ENCODE measurements around the gene LARP1.

Gene LARP1

GRCh38 chr5:154857530-154858296 is 102.5 kb downstream of the LARP1 start:
- DNase-seq (ENCODE audit: low read depth in 3 of 3), result peak; percentile 68 to 83 (median 74)

DNA sequence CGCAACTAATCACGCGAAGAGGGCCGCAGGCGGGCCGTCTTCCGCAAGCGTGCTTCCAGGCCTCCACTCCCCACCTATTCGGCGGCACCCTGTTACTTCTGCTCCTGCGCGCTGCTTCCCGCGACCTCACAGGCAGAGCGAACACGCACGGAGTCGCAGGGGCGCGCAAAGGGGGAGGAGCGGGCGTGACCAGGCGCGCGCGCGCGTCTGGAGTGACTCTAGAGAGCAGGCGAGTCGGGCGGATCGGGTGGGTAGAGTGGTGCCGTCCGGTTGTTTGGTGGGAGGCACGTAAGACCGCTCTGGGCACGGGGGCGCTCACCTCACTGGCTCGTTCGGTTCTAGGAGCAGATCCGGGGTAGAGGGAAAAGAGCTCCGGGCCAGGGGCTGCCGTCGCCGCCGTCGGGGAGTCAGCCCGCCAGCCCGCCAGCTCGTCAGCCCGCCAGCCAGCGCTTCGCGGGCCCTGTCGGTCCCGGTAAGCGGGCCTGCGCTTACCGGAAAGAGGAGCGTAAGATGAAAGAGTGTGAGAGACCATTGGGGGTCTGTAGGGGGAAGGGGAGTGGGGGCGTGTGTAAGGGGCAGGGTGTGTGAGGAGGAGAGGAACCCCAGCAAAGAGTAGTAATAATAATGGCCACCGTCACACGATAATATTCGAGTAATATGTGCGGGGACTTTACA is 103.3 kb downstream of the LARP1 start, which contains the start of gene CNOT8:
CNOT8 (plus strand) TSS at position 331 of the 675 bp plus-strand sequence. CDS start 4,652 bp downstream, outside the sequence.
- DNase-seq (ENCODE audit: low read depth in 3 of 3), result peak; percentile 94 to 98 (median 97)

DNA sequence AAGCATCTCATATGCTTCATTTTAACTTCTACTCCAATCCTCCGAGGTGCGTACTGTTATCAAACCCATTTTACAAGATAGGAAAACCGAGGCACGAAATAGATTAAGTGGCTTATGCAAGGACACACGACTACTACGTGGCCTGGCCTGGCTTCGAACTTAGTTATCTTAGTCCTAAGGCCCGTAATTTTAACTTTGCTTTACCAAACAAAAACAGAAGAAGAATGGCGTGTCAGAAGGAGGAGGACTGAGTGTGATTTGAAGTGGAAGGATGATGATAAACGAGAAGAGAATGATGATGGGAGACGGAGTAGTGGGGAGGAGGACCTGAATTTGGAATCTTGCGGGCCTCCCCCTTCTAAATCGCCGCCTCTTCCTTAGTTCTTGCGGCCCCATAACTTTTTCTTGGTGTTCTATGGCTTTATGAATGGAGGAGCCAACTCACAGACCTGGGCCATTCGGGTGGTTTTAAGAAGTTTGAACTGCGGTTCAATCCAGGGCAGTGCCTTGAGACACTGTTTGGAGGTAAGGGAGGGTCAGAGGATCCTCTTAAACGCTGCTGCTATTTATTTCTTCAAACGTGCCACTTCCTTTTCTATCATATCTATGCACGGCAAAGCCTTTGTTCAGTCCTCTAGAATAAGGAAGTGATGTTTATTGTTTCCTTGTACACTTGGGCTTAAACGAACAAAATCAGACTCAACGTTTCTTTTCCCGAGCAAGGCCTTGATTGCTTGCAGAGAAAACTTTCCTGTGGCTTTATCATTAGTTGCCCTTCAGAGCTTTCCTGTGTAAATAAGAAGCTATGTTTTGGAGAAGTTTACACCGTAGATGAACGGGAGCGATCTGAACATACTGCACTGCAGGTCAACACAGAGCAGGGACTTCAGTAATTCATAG is 104.0 kb downstream of the LARP1 start:
- DNase-seq (ENCODE audit: low read depth in 3 of 3), result no peak

- peak in 1 of 3 experiments; percentile 14 for DNase-seq (ENCODE audit: low read depth in 3 of 3)
These were observed 104.9 kb downstream of the LARP1 start for GRCh38 chr5:154860123-154860522.

DNA sequence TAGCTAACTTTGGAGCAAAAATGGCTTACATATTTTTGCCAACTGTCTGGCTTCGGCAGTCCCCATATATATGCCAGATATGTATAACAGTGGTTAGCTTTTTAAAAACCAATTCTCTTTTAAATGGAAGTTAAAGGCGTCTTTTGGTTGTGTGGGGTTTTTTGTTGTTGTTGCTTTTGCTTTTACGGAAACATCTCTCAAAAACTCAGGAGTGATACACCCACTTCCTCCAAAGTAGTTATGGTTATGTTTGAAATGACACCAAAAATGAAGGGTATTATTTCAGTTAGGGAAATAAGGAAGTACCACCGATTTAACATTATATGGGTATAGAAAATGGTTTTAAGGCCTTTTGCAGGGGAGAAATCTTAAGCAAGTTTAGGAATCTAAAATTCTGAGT is 105.6 kb downstream of the LARP1 start:
- DNase-seq (ENCODE audit: low read depth in 3 of 3), result no peak

DNA sequence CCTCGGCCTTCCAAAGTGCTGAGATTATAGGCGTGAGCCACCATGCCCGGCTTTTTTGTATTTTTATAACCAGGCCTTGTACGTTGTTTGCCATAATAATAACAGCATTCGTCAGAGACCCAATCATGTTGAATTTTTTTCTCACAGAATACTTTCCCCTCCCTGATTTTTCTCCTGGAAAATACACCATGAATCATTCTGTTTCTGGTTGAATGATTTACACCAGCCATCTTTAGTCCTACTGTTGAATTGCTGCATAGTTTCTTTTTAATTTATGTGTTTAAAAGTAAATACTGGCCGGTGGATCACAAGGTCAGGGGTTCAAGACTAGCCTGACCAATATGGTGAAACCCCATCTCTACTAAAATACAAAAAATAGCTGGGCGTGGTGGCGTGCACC is 106.8 kb downstream of the LARP1 start:
- no peak for DNase-seq (ENCODE audit: low read depth in 3 of 3)

DNA sequence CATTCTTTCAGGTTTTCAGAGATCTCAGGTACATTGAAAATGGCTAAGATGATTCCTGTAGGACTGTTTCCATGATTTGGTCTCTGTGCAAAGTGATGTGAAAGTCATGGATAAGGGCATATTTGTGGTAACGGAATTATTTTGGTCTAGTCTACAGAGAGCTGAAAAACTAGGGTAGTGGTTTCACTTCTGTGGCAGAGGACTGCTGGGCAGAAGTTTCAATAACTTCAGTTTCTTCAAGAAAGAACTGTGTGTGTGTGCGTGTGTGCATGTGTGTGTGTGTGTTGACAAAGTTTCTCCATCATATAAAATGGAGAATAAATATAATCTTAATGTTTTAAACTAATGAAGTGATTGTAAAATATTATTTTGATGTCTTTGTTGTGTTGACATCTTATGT is 107.6 kb downstream of the LARP1 start:
- no peak for DNase-seq (ENCODE audit: low read depth in 3 of 3)

GRCh38 chr5:154863291-154864080 is 108.3 kb downstream of the LARP1 start:
- DNase-seq (ENCODE audit: low read depth in 3 of 3), result no peak

- DNase-seq (ENCODE audit: low read depth in 3 of 3), result no peak
These were observed 110.4 kb downstream of the LARP1 start for GRCh38 chr5:154865466-154866184.

DNA sequence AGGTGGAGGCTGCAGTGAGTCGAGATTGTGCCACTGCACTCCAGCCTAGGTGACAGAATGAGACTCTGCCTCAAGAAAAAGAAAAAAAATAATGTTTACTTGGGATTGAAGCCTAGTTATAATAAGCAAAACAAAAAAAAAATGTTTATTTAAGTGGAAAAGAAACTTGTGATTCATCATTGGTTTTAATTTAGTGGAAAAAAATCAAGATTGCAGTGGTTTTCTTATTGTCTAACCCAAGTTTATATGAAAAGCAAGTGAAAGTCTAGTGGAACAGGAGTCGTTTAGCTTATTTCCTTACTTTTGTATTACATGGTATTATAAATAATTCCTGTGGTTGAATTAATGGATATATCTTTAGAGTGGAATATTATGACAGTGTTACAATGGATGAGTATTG is 111.7 kb downstream of the LARP1 start:
- DNase-seq (ENCODE audit: low read depth in 3 of 3), result no peak
